Esophagus muscularis mucosa (tissue), 4 donors: ENCODE data around the gene SMIM24. TPM values are rescaled to one million over a fixed set of nuclear protein-coding genes. Genes with fewer than 3 reads are reported as not detected.

Source experiments
- DNase-seq: peaks from one replicate; pipeline ENCODE4 v3.0.0-alpha.2; 2017; ENCODE audit errors: extremely low spot score
- H3K27ac ChIP-seq, 4 donors: fragments of 200-600 bp; sonication (generic); replicated peaks in 1 of 4; 1 replicate in 3 of 4; 2 replicates in 1 of 4; pipeline ENCODE4 v1.5.1; 2016 to 2019; ENCODE audit warnings: mild to moderate bottlenecking in 1 of 4
- H3K27me3 ChIP-seq, 4 donors: fragments of 200-600 bp; sonication (generic); one replicate each; pipeline versions ENCODE4 v1.5.1 to v1.6.0; 2016 to 2019
- H3K36me3 ChIP-seq, 4 donors: fragments of 200-600 bp; sonication (generic); one replicate each; pipeline ENCODE4 v1.5.1; 2016 to 2019
- H3K4me1 ChIP-seq, 4 donors: fragments of 200-600 bp; sonication (generic); one replicate each; pipeline ENCODE4 v1.5.1; 2016 to 2019
- H3K4me3 ChIP-seq, 4 donors: fragments of 200-600 bp; sonication (generic); 1 replicate in 2 of 4; 2 replicates in 2 of 4; pipeline ENCODE4 v1.5.1; 2016 to 2019; ENCODE audit warnings: mild to moderate bottlenecking in 4 of 4, moderate library complexity in 1 of 4
- H3K9me3 ChIP-seq, 4 donors: fragments of 200-600 bp; sonication (generic); 1 replicate in 3 of 4; 2 replicates in 1 of 4; pipeline ENCODE4 v1.5.1; 2016 to 2019
- CTCF ChIP-seq, 3 experiments: fragments of 200-600 bp in 2 of 3; fragments of 450-650 bp in 1 of 3; sonication (generic) in 2 of 3; IDR thresholded peaks; one replicate each; pipeline ENCODE4 v1.5.1; 2017 to 2019; ENCODE audit warnings: antibody characterized with exemption in 3 of 3, mild to moderate bottlenecking in 2 of 3, moderate library complexity in 1 of 3
- EP300 ChIP-seq: sonication (generic); formaldehyde crosslinking; IDR thresholded peaks from one replicate; pipeline ENCODE4 v1.6.1; 2017; ENCODE audit warnings: antibody characterized with exemption
- POLR2A ChIP-seq: fragments of 450-650 bp; IDR thresholded peaks from one replicate; pipeline ENCODE4 v1.6.1; 2017; ENCODE audit warnings: antibody characterized with exemption, moderate library complexity, mild to moderate bottlenecking, low read depth
- POLR2AphosphoS5 ChIP-seq, 2 donors: sonication (generic); formaldehyde crosslinking; IDR thresholded peaks; one replicate each; pipeline ENCODE4 v1.6.1; 2017; ENCODE audit warnings: antibody characterized with exemption in 2 of 2
- WGBS: methylation state at CpG from one replicate; pipeline ENCODE4 v1.1.5; 2018; 5-methylcytosine and 5-hydroxymethylcytosine counted together
- intact Hi-C: fragments of 100-400 bp; cut with DNase I; formaldehyde crosslinking; loops from one replicate; pipeline ENCODE4 v1.15.1; 2023
- total RNA-seq, 4 donors: library from RNA; depleted of rRNA; stranded (reverse); fragments of >200 nt; gene quantifications; one replicate each; pipeline versions ENCODE4 v1.1.0 to v1.2.1, GENCODE V29; 2016

SMIM24 gene
- total RNA-seq, 4 donors from 2014 or later, result not detected

GRCh38 chr19:3515891-3516422 is 35.6 kb upstream of the SMIM24 start:
- Histone ChIP-seq H3K27me3 (no peaks in the 10 kb centered on the region), H3K4me1 (peaks cover 12 to 78% (median 64%) of the 10 kb centered on the region in 4 donors), H3K4me3 (no peak overlapping the region), H3K27ac (no peak overlapping the region), H3K9me3 (no peaks in the 10 kb centered on the region), H3K36me3 (peaks cover 0 to 29% (median 20%) of the 10 kb centered on the region in 4 donors)
- TF ChIP-seq CTCF (IDR thresholded peaks at IDR 0.05) (no peak), POLR2A (no peak), POLR2AphosphoS5 (IDR thresholded peaks at IDR 0.05) (no peak), EP300 (no peak)
- intact Hi-C loops, result no loop called here
- 59% methylated on average over 7 of the region's 15 CpGs for WGBS
- no peak for DNase-seq

GRCh38 chr19:3514930-3515329 is 34.6 kb upstream of the SMIM24 start:
- Histone ChIP-seq H3K36me3 (peaks cover 0 to 32% (median 22%) of the 10 kb centered on the region in 4 donors), H3K4me1 (peaks cover 12 to 83% (median 68%) of the 10 kb centered on the region in 4 donors), H3K4me3 (no peak overlapping the region), H3K27me3 (no peaks in the 10 kb centered on the region), H3K27ac (no peak overlapping the region), H3K9me3 (no peaks in the 10 kb centered on the region)
- intact Hi-C loops, result no loop called here
- no peak for DNase-seq
- TF ChIP-seq EP300 (no peak), POLR2A (no peak), CTCF (IDR thresholded peaks at IDR 0.05) (no peak), POLR2AphosphoS5 (IDR thresholded peaks at IDR 0.05) (no peak)
- WGBS, result 92% methylated on average over 9 of the region's 12 CpGs

- H3K27me3 ChIP-seq, result no peaks in the 10 kb centered on the region
- H3K4me1 ChIP-seq, result peaks cover 18 to 89% (median 71%) of the 10 kb centered on the region in 4 donors
- DNase-seq, result no peak
- H3K36me3 ChIP-seq, result peaks cover 0 to 36% (median 22%) of the 10 kb centered on the region in 4 donors
- no peaks in the 10 kb centered on the region for H3K9me3 ChIP-seq
- no peak for TF ChIP-seq POLR2AphosphoS5 (IDR thresholded peaks at IDR 0.05)
- TF ChIP-seq CTCF (IDR thresholded peaks at IDR 0.05), result no peak
- TF ChIP-seq POLR2A, result no peak
- TF ChIP-seq EP300, result no peak
- H3K4me3 ChIP-seq, result no peak overlapping the region
- no peak overlapping the region for H3K27ac ChIP-seq
- WGBS, result 83% methylated on average over 11 of the region's 23 CpGs
- intact Hi-C loops, result no loop called here
These were observed 33.2 kb upstream of the SMIM24 start for GRCh38 chr19:3513229-3514140.

GRCh38 chr19:3512562-3513228 is 32.4 kb upstream of the SMIM24 start:
- no peak for DNase-seq
- no peak overlapping the region for H3K4me3 ChIP-seq
- peaks cover 0 to 36% (median 22%) of the 10 kb centered on the region in 4 donors for H3K36me3 ChIP-seq
- peaks cover 20 to 97% (median 71%) of the 10 kb centered on the region in 4 donors for H3K4me1 ChIP-seq
- no peak overlapping the region for H3K27ac ChIP-seq
- intact Hi-C loops, result no loop called here
- H3K27me3 ChIP-seq, result no peaks in the 10 kb centered on the region
- no peaks in the 10 kb centered on the region for H3K9me3 ChIP-seq
- WGBS, result 89% methylated on average over 13 of the region's 17 CpGs
- TF ChIP-seq POLR2AphosphoS5 (IDR thresholded peaks at IDR 0.05), result no peak
- TF ChIP-seq POLR2A, result no peak
- no peak for TF ChIP-seq EP300
- TF ChIP-seq CTCF (IDR thresholded peaks at IDR 0.05), result no peak
